Gastroesophageal sphincter (tissue), 4 donors: Measurements from ENCODE around the gene PPIB. TPM values are rescaled to one million over a fixed set of nuclear protein-coding genes. Genes with fewer than 3 reads are reported as not detected.

ENCODE experiments used
- ATAC-seq: fragments of 150-250 bp; one replicate; pipeline ENCODE4 v1.9.1; 2016; ENCODE audit warnings: mild to moderate bottlenecking, moderate library complexity
- H3K27ac ChIP-seq, 4 donors: fragments of 200-600 bp; sonication (generic) in 3 of 4; 1 replicate in 3 of 4; 2 replicates in 1 of 4; pipeline ENCODE4 v1.5.1; 2016 to 2019
- H3K27me3 ChIP-seq: fragments of 200-600 bp; sonication (generic); one replicate; pipeline ENCODE4 v1.5.1; 2019
- H3K36me3 ChIP-seq, 2 donors: fragments of 200-600 bp; sonication (generic); one replicate each; pipeline ENCODE4 v1.5.1; 2019; ENCODE audit warnings: control low read depth in 1 of 2
- H3K4me1 ChIP-seq, 3 donors: fragments of 200-600 bp; sonication (generic); 1 replicate in 2 of 3; 2 replicates in 1 of 3; pipeline ENCODE4 v1.5.1; 2016 to 2019; ENCODE audit warnings: control low read depth in 2 of 3
- H3K4me3 ChIP-seq, 2 donors: fragments of 200-600 bp; sonication (generic); one replicate each; pipeline ENCODE4 v1.5.1; 2019; ENCODE audit warnings: mild to moderate bottlenecking in 1 of 2, moderate library complexity in 1 of 2
- H3K9me3 ChIP-seq, 3 donors: fragments of 200-600 bp; sonication (generic); one replicate each; pipeline ENCODE4 v1.5.1; 2017 to 2019; ENCODE audit warnings: control low read depth in 2 of 3
- EP300 ChIP-seq: sonication (generic); formaldehyde crosslinking; IDR thresholded peaks from one replicate; pipeline ENCODE4 v1.6.1; 2017; ENCODE audit warnings: antibody characterized with exemption, mild to moderate bottlenecking
- POLR2A ChIP-seq, 2 donors: fragments of 450-650 bp; IDR thresholded peaks; one replicate each; pipeline ENCODE4 v1.6.1; 2017; ENCODE audit warnings: antibody characterized with exemption in 2 of 2, mild to moderate bottlenecking in 2 of 2, moderate library complexity in 1 of 2
- POLR2AphosphoS5 ChIP-seq: sonication (generic); formaldehyde crosslinking; IDR thresholded peaks from one replicate; pipeline ENCODE4 v1.6.1; 2017; ENCODE audit warnings: antibody characterized with exemption
- WGBS, 2 donors: methylation state at CpG; one replicate each; pipeline ENCODE4 v1.1.5; 2018; ENCODE audit warnings: low coverage in 1 of 2; 5-methylcytosine and 5-hydroxymethylcytosine counted together
- total RNA-seq, 4 donors: library from RNA; depleted of rRNA; stranded (reverse); fragments of >200 nt; gene quantifications; one replicate each; pipeline ENCODE4 v1.1.0, GENCODE V29; 2016
- TF ChIP-seq, protein P1 (sequence below), 4 experiments: fragments of 200-600 bp in 2 of 4; fragments of 450-650 bp in 2 of 4; sonication (generic) in 1 of 4; IDR thresholded peaks; one replicate each; pipeline ENCODE4 v1.5.1; 2017 to 2019; ENCODE audit warnings: antibody characterized with exemption in 4 of 4, mild to moderate bottlenecking in 2 of 4, moderate library complexity in 2 of 4

The PPIB gene
- total RNA-seq, 4 donors from 2014 or later: 151 to 257 (median 235) TPM

DNA sequence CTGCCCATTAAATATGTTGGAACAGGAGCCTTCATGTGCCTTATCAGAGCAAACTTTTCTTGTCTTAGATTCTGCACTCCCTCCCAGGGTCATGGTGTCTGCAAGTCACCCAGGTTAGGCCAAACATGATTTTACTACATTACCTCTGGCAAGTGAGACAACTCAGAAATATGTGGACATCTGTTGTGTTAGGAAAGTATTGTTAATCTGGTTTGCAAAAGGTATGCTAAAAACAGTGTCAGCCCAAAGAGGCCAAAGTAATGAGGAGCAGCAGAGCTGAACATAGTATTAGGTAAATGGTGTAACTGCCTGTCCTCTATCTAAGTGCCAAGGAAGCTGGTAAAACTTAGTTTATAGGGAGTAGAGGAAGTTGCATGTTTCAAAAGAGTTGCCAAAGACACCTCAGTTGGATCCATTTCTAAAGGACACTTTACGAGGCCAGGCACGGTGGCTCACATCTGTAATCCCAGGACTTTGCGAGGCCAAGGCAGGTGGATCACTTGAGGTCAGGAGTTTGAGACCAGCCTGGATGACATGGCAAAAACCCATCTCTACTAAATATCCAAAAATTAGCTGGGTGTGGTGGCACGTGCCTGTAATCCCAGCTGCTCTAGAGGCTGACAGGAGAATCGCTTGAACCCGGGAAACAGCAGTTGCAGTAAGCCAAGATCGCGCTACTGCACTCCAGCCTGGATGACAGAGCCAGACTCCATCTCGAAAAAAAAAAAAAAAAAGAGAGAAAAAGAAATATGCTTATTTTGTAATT is 22.5 kb upstream of the PPIB start:
- no peaks in the 10 kb centered on the region for H3K9me3 ChIP-seq
- no peak for TF ChIP-seq POLR2AphosphoS5
- TF ChIP-seq POLR2A (IDR thresholded peaks at IDR 0.05): no peak
- TF ChIP-seq, protein P1, sequence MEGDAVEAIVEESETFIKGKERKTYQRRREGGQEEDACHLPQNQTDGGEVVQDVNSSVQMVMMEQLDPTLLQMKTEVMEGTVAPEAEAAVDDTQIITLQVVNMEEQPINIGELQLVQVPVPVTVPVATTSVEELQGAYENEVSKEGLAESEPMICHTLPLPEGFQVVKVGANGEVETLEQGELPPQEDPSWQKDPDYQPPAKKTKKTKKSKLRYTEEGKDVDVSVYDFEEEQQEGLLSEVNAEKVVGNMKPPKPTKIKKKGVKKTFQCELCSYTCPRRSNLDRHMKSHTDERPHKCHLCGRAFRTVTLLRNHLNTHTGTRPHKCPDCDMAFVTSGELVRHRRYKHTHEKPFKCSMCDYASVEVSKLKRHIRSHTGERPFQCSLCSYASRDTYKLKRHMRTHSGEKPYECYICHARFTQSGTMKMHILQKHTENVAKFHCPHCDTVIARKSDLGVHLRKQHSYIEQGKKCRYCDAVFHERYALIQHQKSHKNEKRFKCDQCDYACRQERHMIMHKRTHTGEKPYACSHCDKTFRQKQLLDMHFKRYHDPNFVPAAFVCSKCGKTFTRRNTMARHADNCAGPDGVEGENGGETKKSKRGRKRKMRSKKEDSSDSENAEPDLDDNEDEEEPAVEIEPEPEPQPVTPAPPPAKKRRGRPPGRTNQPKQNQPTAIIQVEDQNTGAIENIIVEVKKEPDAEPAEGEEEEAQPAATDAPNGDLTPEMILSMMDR (IDR thresholded peaks at IDR 0.05): no peak
- TF ChIP-seq EP300: no peak
- no peaks in the 10 kb centered on the region for H3K4me1 ChIP-seq
- ATAC-seq: no peak
- H3K27me3 ChIP-seq: no peaks in the 10 kb centered on the region
- H3K27ac ChIP-seq: no peak overlapping the region
- peaks cover 0 to 66% of the 10 kb centered on the region in 2 donors for H3K36me3 ChIP-seq
- 83 to 91% methylated on average over 4 to 9 of the region's 9 CpGs for WGBS, 2 donors
- H3K4me3 ChIP-seq: no peak overlapping the region

DNA sequence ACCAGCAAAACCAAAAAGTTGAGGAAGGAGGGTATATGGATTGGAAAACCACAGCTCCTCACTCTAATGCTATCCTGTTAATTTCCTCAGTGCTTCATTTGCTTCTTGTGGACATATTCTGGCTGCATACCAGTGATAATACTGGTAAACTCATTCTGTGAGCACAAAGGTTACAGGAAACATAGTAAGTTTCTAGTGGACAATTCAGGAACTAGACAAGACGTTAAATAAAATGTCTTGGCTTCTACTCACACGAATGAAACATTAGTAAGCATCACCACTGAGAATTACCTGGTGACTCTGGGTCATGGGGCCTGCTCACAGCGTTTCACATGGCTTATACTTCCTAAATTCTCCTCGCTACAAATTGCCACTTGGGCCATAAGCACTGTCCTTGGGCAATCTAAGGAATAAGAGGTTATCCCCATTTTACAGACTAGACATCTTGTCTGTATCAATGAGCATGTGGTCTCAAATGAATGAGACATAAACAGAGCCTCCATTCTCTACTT is 20.1 kb upstream of the PPIB start:
- Histone ChIP-seq H3K27me3 (no peaks in the 10 kb centered on the region), H3K27ac (no peak overlapping the region), H3K9me3 (no peaks in the 10 kb centered on the region), H3K4me1 (no peaks in the 10 kb centered on the region), H3K4me3 (no peak overlapping the region), H3K36me3 (peaks cover 0 to 72% of the 10 kb centered on the region in 2 donors)
- ATAC-seq: no peak
- TF ChIP-seq EP300 (no peak), POLR2A (IDR thresholded peaks at IDR 0.05) (no peak), POLR2AphosphoS5 (no peak)
- TF ChIP-seq, protein P1 (IDR thresholded peaks at IDR 0.05): no peak
- 84 to 89% methylated on average over 3 to 4 of the region's 4 CpGs for WGBS, 2 donors

DNA sequence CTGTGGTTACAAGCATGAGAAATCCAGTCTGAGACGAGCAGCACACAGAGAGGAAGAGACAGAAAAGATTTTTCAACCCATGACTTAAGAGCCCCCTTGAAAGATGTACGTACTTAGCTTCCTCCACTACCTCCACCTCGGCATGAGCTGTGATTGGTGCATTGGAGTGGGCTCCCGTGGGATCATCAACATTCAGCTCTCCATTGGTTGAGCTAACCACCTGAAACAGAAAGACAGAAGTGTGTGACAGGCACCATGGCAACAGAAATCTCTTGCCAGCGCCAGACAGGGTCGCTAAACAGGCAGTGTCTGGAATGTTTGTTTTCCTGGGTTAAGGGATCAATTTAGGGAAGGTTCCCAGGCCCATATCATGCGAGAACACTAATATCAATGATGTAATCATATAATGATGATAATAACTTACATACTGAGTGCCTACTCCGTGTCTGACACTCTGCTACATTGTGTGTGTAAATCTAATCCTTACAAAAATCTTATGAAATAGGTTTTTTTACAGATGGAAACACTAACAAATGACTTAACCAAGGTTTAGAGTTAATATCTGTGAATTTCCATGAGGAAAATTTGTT is 17.5 kb upstream of the PPIB start:
- Histone ChIP-seq H3K4me1 (no peaks in the 10 kb centered on the region), H3K27me3 (no peaks in the 10 kb centered on the region), H3K27ac (no peak overlapping the region), H3K36me3 (peaks cover 0 to 64% of the 10 kb centered on the region in 2 donors), H3K4me3 (no peak overlapping the region), H3K9me3 (no peaks in the 10 kb centered on the region)
- TF ChIP-seq, protein P1 (IDR thresholded peaks at IDR 0.05): no peak
- TF ChIP-seq POLR2A (IDR thresholded peaks at IDR 0.05) (no peak), EP300 (no peak), POLR2AphosphoS5 (no peak)
- WGBS, 2 donors: 66 to 84% methylated on average over 5 to 7 of the region's 8 CpGs
- no peak for ATAC-seq

DNA sequence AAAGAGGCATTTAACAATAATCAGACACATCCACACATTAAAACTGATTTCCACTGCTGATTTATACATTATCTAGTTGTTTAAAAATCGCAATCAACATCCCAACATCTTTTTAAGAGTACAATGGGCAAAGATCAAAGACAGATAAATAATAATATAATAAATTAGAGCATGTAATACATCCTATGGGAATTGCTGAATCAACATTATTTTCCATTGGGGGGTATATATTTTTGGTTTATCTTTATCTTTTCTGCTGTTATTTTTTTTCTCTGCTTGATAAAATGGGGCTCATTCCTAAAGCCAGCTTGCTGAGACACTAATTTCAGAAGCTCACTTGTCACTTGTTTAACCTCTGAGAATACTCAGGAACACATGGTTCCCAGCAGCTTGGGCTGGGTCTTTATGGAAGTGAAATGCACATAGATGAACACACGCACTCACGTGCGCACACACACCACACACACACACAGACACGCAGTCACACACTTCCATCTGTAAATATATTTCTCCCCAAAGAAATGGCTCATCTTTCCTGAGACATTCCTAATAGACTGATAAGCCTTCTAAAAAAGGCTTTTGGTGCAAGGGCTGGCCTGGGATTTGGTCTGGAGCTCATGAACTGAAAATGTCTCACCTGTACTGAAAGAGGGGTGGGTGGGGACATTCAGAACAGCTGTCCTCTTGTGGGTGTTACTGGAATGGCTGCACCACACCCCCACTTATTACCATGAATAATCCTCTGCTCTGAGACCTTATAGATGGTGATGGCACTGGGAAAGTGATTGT is 3.5 kb upstream of the PPIB start:
- no peak for TF ChIP-seq EP300
- no peak for TF ChIP-seq POLR2A (IDR thresholded peaks at IDR 0.05)
- no peak for TF ChIP-seq POLR2AphosphoS5
- TF ChIP-seq, protein P1 (IDR thresholded peaks at IDR 0.05): no peak
- H3K27ac ChIP-seq: no peak overlapping the region
- H3K4me3 ChIP-seq: no peak overlapping the region
- H3K36me3 ChIP-seq: peaks cover 0 to 12% of the 10 kb centered on the region in 2 donors
- ATAC-seq: no peak
- peaks cover 3 to 19% (median 7%) of the 10 kb centered on the region in 3 donors for H3K4me1 ChIP-seq
- H3K27me3 ChIP-seq: no peaks in the 10 kb centered on the region
- WGBS, 2 donors: 84 to 93% methylated on average over 5 of the region's 5 CpGs
- no peaks in the 10 kb centered on the region for H3K9me3 ChIP-seq
